Subcutaneous abdominal adipose tissue (tissue), 5 donors: ENCODE data around the gene AP2S1.
A peak's percentile ranks its signal among the peaks of the same experiment; 100 is the strongest.
"Not testable (repeated sequence)": the region's sequence is repeated elsewhere in the genome, so short reads cannot be mapped to it uniquely, and the experiment has no call there.

Experiments
- H3K27ac ChIP-seq: one replicate; pipeline ENCODE4 v1.7.0; 2013; ENCODE audit warnings: low read depth, mild to moderate bottlenecking, inconsistent platforms, low read length, moderate library complexity
- H3K27me3 ChIP-seq, 5 donors: one replicate each; pipeline ENCODE4 v1.7.0; 2013; ENCODE audit warnings: low read length in 5 of 5, inconsistent platforms in 1 of 5; ENCODE audit not compliant: control insufficient read depth in 5 of 5, insufficient read depth in 4 of 5
- H3K36me3 ChIP-seq, 5 donors: one replicate each; pipeline ENCODE4 v1.7.0; 2013; ENCODE audit warnings: low read length in 5 of 5; ENCODE audit not compliant: control insufficient read depth in 5 of 5, insufficient read depth in 5 of 5
- H3K4me1 ChIP-seq, 5 donors: one replicate each; pipeline ENCODE4 v1.7.0; 2013; ENCODE audit warnings: low read length in 5 of 5, mild to moderate bottlenecking in 3 of 5, moderate library complexity in 1 of 5; ENCODE audit not compliant: control insufficient read depth in 5 of 5, insufficient read depth in 5 of 5
- H3K4me3 ChIP-seq, 5 donors: one replicate each; pipeline ENCODE4 v1.7.0; 2013; ENCODE audit warnings: low read length in 5 of 5, low read depth in 1 of 5
- H3K9ac ChIP-seq, 5 donors: one replicate each; pipeline ENCODE4 v1.7.0; 2013; ENCODE audit warnings: low read length in 5 of 5, mild to moderate bottlenecking in 4 of 5, moderate library complexity in 3 of 5
- H3K9me3 ChIP-seq, 5 donors: one replicate each; pipeline ENCODE4 v1.7.0; 2013; ENCODE audit warnings: low read length in 5 of 5; ENCODE audit not compliant: control insufficient read depth in 5 of 5
- donor health status: healthy.
- donor health status: healthy.
- donor health status: healthy.
- donor health status: healthy.
- donor health status: healthy.

The AP2S1 gene

GRCh38 chr19:46825731-46826055 lies 25.0 kb downstream of the AP2S1 start:
- H3K36me3 ChIP-seq: no peaks in the 10 kb centered on the region
- H3K4me3 ChIP-seq: no peak overlapping the region
- no peaks in the 10 kb centered on the region for H3K9me3 ChIP-seq
- H3K9ac ChIP-seq: no peak overlapping the region
- H3K4me1 ChIP-seq: peaks cover 3 to 25% (median 17%) of the 10 kb centered on the region in 5 donors
- no peaks in the 10 kb centered on the region for H3K27me3 ChIP-seq
- H3K27ac ChIP-seq: no peak overlapping the region

GRCh38 chr19:46824890-46825730 lies 25.5 kb downstream of the AP2S1 start:
- peaks cover 4 to 31% (median 22%) of the 10 kb centered on the region in 5 donors for H3K4me1 ChIP-seq
- H3K27me3 ChIP-seq: no peaks in the 10 kb centered on the region
- no peak overlapping the region for H3K27ac ChIP-seq
- H3K9me3 ChIP-seq: no peaks in the 10 kb centered on the region
- no peaks in the 10 kb centered on the region for H3K36me3 ChIP-seq
- no peak overlapping the region for H3K9ac ChIP-seq
- H3K4me3 ChIP-seq: no peak overlapping the region

- Histone ChIP-seq H3K4me3 (no peak overlapping the region), H3K9ac (no peak overlapping the region), H3K4me1 (peaks cover 1 to 30% (median 20%) of the 10 kb centered on the region in 5 donors), H3K9me3 (no peaks in the 10 kb centered on the region), H3K27ac (no peak overlapping the region), H3K36me3 (no peaks in the 10 kb centered on the region), H3K27me3 (no peaks in the 10 kb centered on the region)
These were observed 27.6 kb downstream of the AP2S1 start for GRCh38 chr19:46823049-46823448.

- H3K4me3 ChIP-seq: not testable (repeated sequence)
These were observed 28.2 kb downstream of the AP2S1 start for GRCh38 chr19:46822410-46822787.

GRCh38 chr19:46821512-46822409 lies 28.9 kb downstream of the AP2S1 start:
- Histone ChIP-seq H3K27ac (no peak overlapping the region), H3K36me3 (no peaks in the 10 kb centered on the region), H3K27me3 (no peaks in the 10 kb centered on the region), H3K4me1 (peaks cover 1 to 30% (median 20%) of the 10 kb centered on the region in 5 donors), H3K9me3 (no peaks in the 10 kb centered on the region), H3K9ac (no peak overlapping the region), H3K4me3 (peak overlapping the region in 1 of 5 donors; percentile 3)

More at GRCh38 chr19:46822410-46822787, 28.2 kb downstream of the AP2S1 start:
- not testable (repeated sequence) for H3K36me3 ChIP-seq, H3K9me3 ChIP-seq, H3K9ac ChIP-seq, H3K27me3 ChIP-seq, H3K27ac ChIP-seq
- peaks cover 1 to 30% (median 20%) of the 10 kb centered on the region in 5 donors for H3K4me1 ChIP-seq

GRCh38 chr19:46818812-46819211 lies 31.8 kb downstream of the AP2S1 start:
- H3K4me1 ChIP-seq: peaks cover 1 to 32% (median 23%) of the 10 kb centered on the region in 5 donors
- H3K36me3 ChIP-seq: no peaks in the 10 kb centered on the region
- H3K27ac ChIP-seq: no peak overlapping the region
- H3K9ac ChIP-seq: no peak overlapping the region
- no peak overlapping the region for H3K4me3 ChIP-seq
- no peaks in the 10 kb centered on the region for H3K27me3 ChIP-seq
- H3K9me3 ChIP-seq: no peaks in the 10 kb centered on the region

- peaks cover 1 to 28% (median 19%) of the 10 kb centered on the region in 5 donors for H3K4me1 ChIP-seq
- no peak overlapping the region for H3K9ac ChIP-seq
- no peaks in the 10 kb centered on the region for H3K9me3 ChIP-seq
- no peaks in the 10 kb centered on the region for H3K36me3 ChIP-seq
- no peak overlapping the region for H3K27ac ChIP-seq
- no peak overlapping the region for H3K4me3 ChIP-seq
- H3K27me3 ChIP-seq: no peaks in the 10 kb centered on the region
These were observed 34.6 kb downstream of the AP2S1 start for GRCh38 chr19:46815833-46816627.

- H3K9me3 ChIP-seq: no peaks in the 10 kb centered on the region
- H3K9ac ChIP-seq: no peak overlapping the region
- H3K4me1 ChIP-seq: peaks cover 0 to 14% (median 13%) of the 10 kb centered on the region in 5 donors
- no peaks in the 10 kb centered on the region for H3K27me3 ChIP-seq
- H3K27ac ChIP-seq: no peak overlapping the region
- H3K4me3 ChIP-seq: no peak overlapping the region
- no peaks in the 10 kb centered on the region for H3K36me3 ChIP-seq
These were observed 36.7 kb downstream of the AP2S1 start for GRCh38 chr19:46813839-46814358.

GRCh38 chr19:46812977-46813838 lies 37.4 kb downstream of the AP2S1 start:
- Histone ChIP-seq H3K27ac (no peak overlapping the region), H3K9me3 (no peaks in the 10 kb centered on the region), H3K4me1 (peaks cover 0 to 18% (median 13%) of the 10 kb centered on the region in 5 donors), H3K9ac (no peak overlapping the region), H3K36me3 (no peaks in the 10 kb centered on the region), H3K27me3 (no peaks in the 10 kb centered on the region), H3K4me3 (no peak overlapping the region)
